A673 (cell line): ENCODE results near the gene FAM234B. TPM values are rescaled to one million over a fixed set of nuclear protein-coding genes. Genes with fewer than 3 reads are reported as not detected.

ENCODE experiments used
- BruUV-seq: library from RNA; stranded (reverse); fragments of 400-500 nt; replicated peaks from 2 replicates; lab custom pipeline; 2021; lab: Mats Ljungman, UMichigan
- CTCF ChIA-PET: fragments of 300-600 bp; sonication (Branson Sonifier 250); formaldehyde crosslinking; loops from one replicate; lab custom pipeline; 2022; ENCODE audit warnings: antibody characterized with exemption; lab: Charles Lee
- POLR2A ChIA-PET: fragments of 300-600 bp; sonication (Branson Sonifier 250); formaldehyde crosslinking; loops from one replicate; lab custom pipeline; 2022; ENCODE audit warnings: antibody characterized with exemption; ENCODE audit not compliant: low non-redundant PET; lab: Charles Lee
- DNase-seq: peaks from one replicate; pipeline ENCODE4 v3.0.0-alpha.2; 2015; ENCODE audit warnings: low spot score
- H3K27ac ChIP-seq: fragments of 200-600 bp; sonication (generic); 2 replicates; pipeline ENCODE4 v1.5.1; 2016; ENCODE audit warnings: mixed run types, low read depth, mild to moderate bottlenecking, mixed read lengths, antibody characterized with exemption, low read length; ENCODE audit not compliant: poor library complexity, severe bottlenecking
- H3K27me3 ChIP-seq: fragments of 200-600 bp; sonication (generic); replicated peaks from 2 replicates; pipeline ENCODE4 v1.6.1; 2017; ENCODE audit warnings: mixed run types, low read depth, mild to moderate bottlenecking, mixed read lengths, antibody characterized with exemption, low read length; ENCODE audit not compliant: insufficient read depth, poor library complexity
- H3K36me3 ChIP-seq: fragments of 200-600 bp; sonication (generic); 2 replicates; pipeline ENCODE4 v1.6.1; 2016; ENCODE audit warnings: mixed run types, mild to moderate bottlenecking, mixed read lengths, antibody characterized with exemption, low read length; ENCODE audit not compliant: insufficient read depth, poor library complexity, severe bottlenecking
- H3K4me1 ChIP-seq: fragments of 200-600 bp; sonication (generic); 2 replicates; pipeline ENCODE4 v1.6.1; 2017; ENCODE audit warnings: mixed run types, mild to moderate bottlenecking, mixed read lengths, antibody characterized with exemption, low read length; ENCODE audit not compliant: insufficient read depth, poor library complexity, severe bottlenecking
- H3K4me3 ChIP-seq: fragments of 200-600 bp; sonication (generic); 2 replicates; pipeline ENCODE4 v1.5.1; 2016; ENCODE audit warnings: low read depth, mixed run types, mild to moderate bottlenecking, mixed read lengths, low read length; ENCODE audit not compliant: poor library complexity, severe bottlenecking
- H3K9me3 ChIP-seq: fragments of 200-600 bp; sonication (generic); 2 replicates; pipeline ENCODE4 v1.6.1; 2016; ENCODE audit warnings: mixed run types, low read depth, mild to moderate bottlenecking, mixed read lengths, antibody characterized with exemption, low read length; ENCODE audit not compliant: poor library complexity, severe bottlenecking
- CTCF ChIP-seq: fragments of 300-800, 200-600 bp; sonication (generic); conservative IDR thresholded peaks from 2 replicates; pipeline ENCODE4 v1.5.1; 2017; ENCODE audit warnings: low read depth, mild to moderate bottlenecking, antibody characterized with exemption, low read length, moderate library complexity, mixed read lengths
- EZH2 ChIP-seq: fragments of 200-600 bp; sonication (generic); IDR thresholded peaks from 2 replicates; pipeline ENCODE4 v1.6.1; 2017; ENCODE audit warnings: borderline replicate concordance, low read depth, mild to moderate bottlenecking, mixed read lengths, antibody characterized with exemption, low read length; ENCODE audit not compliant: poor library complexity, severe bottlenecking
- intact Hi-C: fragments of 100-400 bp; cut with micrococcal nuclease; formaldehyde crosslinking; loops from one replicate; pipeline ENCODE4 v1.10.0; 2022; ENCODE audit not compliant: unreplicated experiment
- total RNA-seq: library from RNA; stranded (reverse); gene quantifications from 2 replicates; pipeline ENCODE4 v1.2.3, GENCODE V29; 2021

FAM234B gene
- total RNA-seq, 1 experiment from 2014 or later, result 11.8 TPM

GRCh38 chr12:13099844-13100604 lies 55.8 kb downstream of the FAM234B start:
- Histone ChIP-seq H3K4me1 (peaks cover 49% of the 10 kb centered on the region), H3K36me3 (no peaks in the 10 kb centered on the region), H3K4me3 (peak overlapping the region; percentile 54), H3K9me3 (no peaks in the 10 kb centered on the region), H3K27ac (peak overlapping the region; percentile 91), H3K27me3 (no peaks in the 10 kb centered on the region)
- no TSS peak for BruUV-seq
- POLR2A ChIA-PET, result interaction anchor here (0.5 to 0.7 kb wide), 3 partner anchors 15 to 333 kb away, joined by 3 to 10 read pairs (median 3); no protein-coding TSS in a partner anchor
- CTCF ChIA-PET, result interaction anchor here (0.6 to 2.0 kb wide), 3 partner anchors 102 to 336 kb away, joined by 5 to 11 read pairs (median 5); no protein-coding TSS in a partner anchor
- TF ChIP-seq CTCF (no peak), EZH2 (no peak)
- intact Hi-C loops, result loop anchor here (2.0 to 5.0 kb wide), 3 partner anchors 99 to 183 kb away; partner anchors contain the start of gene HEBP1
- DNase-seq, result peak; percentile 21

GRCh38 chr12:13100605-13100881 lies 56.4 kb downstream of the FAM234B start:
- peak overlapping the region; percentile 91 for H3K27ac ChIP-seq
- peaks cover 44% of the 10 kb centered on the region for H3K4me1 ChIP-seq
- no peak for DNase-seq
- BruUV-seq, result TSS peak; percentile 96
- TF ChIP-seq EZH2, result no peak
- TF ChIP-seq CTCF, result no peak
- ChIA-PET CTCF (interaction anchor here (0.7 to 2.0 kb wide), 2 partner anchors 108 to 335 kb away, joined by 5 to 11 read pairs; no protein-coding TSS in a partner anchor), POLR2A (interaction anchor here (0.5 to 0.7 kb wide), 3 partner anchors 14 to 334 kb away, joined by 3 to 10 read pairs (median 3); no protein-coding TSS in a partner anchor)
- no peaks in the 10 kb centered on the region for H3K27me3 ChIP-seq
- no peaks in the 10 kb centered on the region for H3K9me3 ChIP-seq
- peak overlapping the region; percentile 54 for H3K4me3 ChIP-seq
- no peaks in the 10 kb centered on the region for H3K36me3 ChIP-seq
- intact Hi-C loops, result no loop called here

GRCh38 chr12:13100882-13101769 lies 56.9 kb downstream of the FAM234B start:
- intact Hi-C loops, result no loop called here

More at GRCh38 chr12:13100882-13101769, 56.9 kb downstream of the FAM234B start:
- BruUV-seq, result no TSS peak
- Histone ChIP-seq H3K4me3 (peak overlapping the region; percentile 54), H3K9me3 (no peaks in the 10 kb centered on the region), H3K4me1 (peaks cover 40% of the 10 kb centered on the region), H3K27ac (peak overlapping the region; percentile 91), H3K36me3 (no peaks in the 10 kb centered on the region), H3K27me3 (no peaks in the 10 kb centered on the region)
- peak; percentile 96 for DNase-seq
- ChIA-PET CTCF (interaction anchor here (0.6 to 2.0 kb wide), 3 partner anchors 107 to 334 kb away, joined by 3 to 11 read pairs (median 5); no protein-coding TSS in a partner anchor), POLR2A (interaction anchor here (0.6 to 0.7 kb wide), 2 partner anchors 14 to 17 kb away, joined by 3 to 10 read pairs; no protein-coding TSS in a partner anchor)
- no peak for TF ChIP-seq EZH2
- no peak for TF ChIP-seq CTCF
